HEK293 (cell line): Measurements from ENCODE around the gene SULT1A3.

Experiments used
- KLF10 ChIP-seq: fragments of 450-650 bp; IDR thresholded peaks from 2 replicates; pipeline ENCODE4 v1.5.1; 2018; ENCODE audit warnings: missing biosample characterization, mild to moderate bottlenecking, missing genetic modification characterization
- KLF9 ChIP-seq: fragments of 450-650 bp; formaldehyde crosslinking; IDR thresholded peaks from 2 replicates; pipeline ENCODE4 v1.5.1; 2016; ENCODE audit warnings: missing biosample characterization, missing genetic modification characterization, low read depth
- REPIN1 ChIP-seq: fragments of 450-650 bp; formaldehyde crosslinking; IDR thresholded peaks from 2 replicates; pipeline ENCODE4 v1.5.1; 2017; ENCODE audit warnings: missing biosample characterization, missing genetic modification characterization, low read depth
- SCRT1 ChIP-seq: fragments of 450-650 bp; formaldehyde crosslinking; IDR thresholded peaks from 2 replicates; pipeline ENCODE4 v1.5.1; 2016; ENCODE audit warnings: missing biosample characterization, missing genetic modification characterization, borderline replicate concordance
- SP2 ChIP-seq: fragments of 450-650 bp; formaldehyde crosslinking; IDR thresholded peaks from 2 replicates; pipeline ENCODE4 v1.5.1; 2016; ENCODE audit warnings: missing biosample characterization, missing genetic modification characterization
- WT1 ChIP-seq: fragments of 450-650 bp; formaldehyde crosslinking; IDR thresholded peaks from 2 replicates; pipeline ENCODE4 v1.5.1; 2016; ENCODE audit warnings: missing biosample characterization, missing genetic modification characterization
- ZBTB7A ChIP-seq: fragments of 450-650 bp; formaldehyde crosslinking; IDR thresholded peaks from 2 replicates; pipeline ENCODE4 v1.5.1; 2016; ENCODE audit warnings: low read depth, missing biosample characterization, missing genetic modification characterization
- ZNF112 ChIP-seq: fragments of 450-650 bp; formaldehyde crosslinking; IDR thresholded peaks from 2 replicates; pipeline ENCODE4 v1.5.0; 2017; ENCODE audit warnings: missing biosample characterization, missing genetic modification characterization
- ZNF146 ChIP-seq: fragments of 450-650 bp; formaldehyde crosslinking; IDR thresholded peaks from 2 replicates; pipeline ENCODE4 v1.5.1; 2016; ENCODE audit warnings: missing biosample characterization, missing genetic modification characterization
- ZNF2 ChIP-seq: fragments of 450-650 bp; formaldehyde crosslinking; IDR thresholded peaks from 2 replicates; pipeline ENCODE4 v1.5.1; 2016; ENCODE audit warnings: missing biosample characterization, missing genetic modification characterization
- ZNF211 ChIP-seq: fragments of 450-650 bp; formaldehyde crosslinking; IDR thresholded peaks from 2 replicates; pipeline ENCODE4 v1.5.1; 2016; ENCODE audit warnings: low read depth, missing biosample characterization, missing genetic modification characterization
- ZNF335 ChIP-seq: fragments of 450-650 bp; formaldehyde crosslinking; conservative IDR thresholded peaks from 2 replicates; pipeline ENCODE4 v1.5.1; 2016; ENCODE audit warnings: missing biosample characterization, missing genetic modification characterization
- ZNF341 ChIP-seq: fragments of 450-650 bp; formaldehyde crosslinking; IDR thresholded peaks from 2 replicates; pipeline ENCODE4; 2016; ENCODE audit warnings: low read depth, missing biosample characterization, missing genetic modification characterization
- ZNF404 ChIP-seq: fragments of 450-650 bp; formaldehyde crosslinking; IDR thresholded peaks from 2 replicates; pipeline ENCODE4 v1.5.1; 2017; ENCODE audit warnings: missing biosample characterization, missing genetic modification characterization
- ZNF426 ChIP-seq: fragments of 450-650 bp; formaldehyde crosslinking; IDR thresholded peaks from 2 replicates; pipeline ENCODE4 v1.5.1; 2017; ENCODE audit warnings: missing biosample characterization, missing genetic modification characterization, mild to moderate bottlenecking, inconsistent platforms, moderate library complexity
- ZNF433 ChIP-seq: fragments of 450-650 bp; formaldehyde crosslinking; IDR thresholded peaks from 2 replicates; pipeline ENCODE4 v1.5.1; 2016; ENCODE audit warnings: missing biosample characterization, missing genetic modification characterization, low read depth
- ZNF473 ChIP-seq: fragments of 450-650 bp; formaldehyde crosslinking; IDR thresholded peaks from 2 replicates; pipeline ENCODE4 v1.5.1; 2017; ENCODE audit warnings: missing biosample characterization, missing genetic modification characterization
- ZNF48 ChIP-seq: fragments of 450-650 bp; formaldehyde crosslinking; IDR thresholded peaks from 2 replicates; pipeline ENCODE4 v1.5.1; 2016; ENCODE audit warnings: missing biosample characterization, missing genetic modification characterization
- ZNF530 ChIP-seq: fragments of 450-650 bp; formaldehyde crosslinking; IDR thresholded peaks from 2 replicates; pipeline ENCODE4 v1.5.1; 2016; ENCODE audit warnings: low read depth, missing biosample characterization, missing genetic modification characterization
- ZNF555 ChIP-seq: fragments of 450-650 bp; formaldehyde crosslinking; conservative IDR thresholded peaks from 2 replicates; pipeline ENCODE4 v1.5.1; 2017; ENCODE audit warnings: missing biosample characterization, mild to moderate bottlenecking, missing genetic modification characterization, inconsistent platforms
- ZNF791 ChIP-seq: fragments of 450-650 bp; formaldehyde crosslinking; IDR thresholded peaks from 2 replicates; pipeline ENCODE4 v1.5.1; 2016; ENCODE audit warnings: missing biosample characterization, missing genetic modification characterization
- TF ChIP-seq, protein P1 (sequence below): fragments of 450-650 bp; formaldehyde crosslinking; IDR thresholded peaks from 2 replicates; pipeline ENCODE4 v1.5.1; 2016; ENCODE audit warnings: missing biosample characterization, missing genetic modification characterization
- TF ChIP-seq, protein P2 (sequence below): fragments of 450-650 bp; formaldehyde crosslinking; IDR thresholded peaks from 2 replicates; pipeline ENCODE4 v1.5.1; 2016; ENCODE audit warnings: missing biosample characterization, missing genetic modification characterization, borderline replicate concordance
- TF ChIP-seq, protein P3 (sequence below): fragments of 450-650 bp; formaldehyde crosslinking; IDR thresholded peaks from 2 replicates; pipeline ENCODE4 v1.5.1; 2017; ENCODE audit warnings: missing biosample characterization, missing genetic modification characterization
- TF ChIP-seq, protein P4 (sequence below): fragments of 450-650 bp; formaldehyde crosslinking; IDR thresholded peaks from 2 replicates; pipeline ENCODE4 v1.5.1; 2016; ENCODE audit warnings: missing biosample characterization, missing genetic modification characterization
- TF ChIP-seq, protein P5 (sequence below): fragments of 450-650 bp; formaldehyde crosslinking; IDR thresholded peaks from 2 replicates; pipeline ENCODE4 v1.5.1; 2017; ENCODE audit warnings: missing biosample characterization, mild to moderate bottlenecking, missing genetic modification characterization, moderate library complexity
- TF ChIP-seq, protein P6 (sequence below): fragments of 450-650 bp; formaldehyde crosslinking; IDR thresholded peaks from 2 replicates; pipeline ENCODE4 v1.5.1; 2016; ENCODE audit warnings: missing biosample characterization, missing genetic modification characterization

Gene SULT1A3

DNA sequence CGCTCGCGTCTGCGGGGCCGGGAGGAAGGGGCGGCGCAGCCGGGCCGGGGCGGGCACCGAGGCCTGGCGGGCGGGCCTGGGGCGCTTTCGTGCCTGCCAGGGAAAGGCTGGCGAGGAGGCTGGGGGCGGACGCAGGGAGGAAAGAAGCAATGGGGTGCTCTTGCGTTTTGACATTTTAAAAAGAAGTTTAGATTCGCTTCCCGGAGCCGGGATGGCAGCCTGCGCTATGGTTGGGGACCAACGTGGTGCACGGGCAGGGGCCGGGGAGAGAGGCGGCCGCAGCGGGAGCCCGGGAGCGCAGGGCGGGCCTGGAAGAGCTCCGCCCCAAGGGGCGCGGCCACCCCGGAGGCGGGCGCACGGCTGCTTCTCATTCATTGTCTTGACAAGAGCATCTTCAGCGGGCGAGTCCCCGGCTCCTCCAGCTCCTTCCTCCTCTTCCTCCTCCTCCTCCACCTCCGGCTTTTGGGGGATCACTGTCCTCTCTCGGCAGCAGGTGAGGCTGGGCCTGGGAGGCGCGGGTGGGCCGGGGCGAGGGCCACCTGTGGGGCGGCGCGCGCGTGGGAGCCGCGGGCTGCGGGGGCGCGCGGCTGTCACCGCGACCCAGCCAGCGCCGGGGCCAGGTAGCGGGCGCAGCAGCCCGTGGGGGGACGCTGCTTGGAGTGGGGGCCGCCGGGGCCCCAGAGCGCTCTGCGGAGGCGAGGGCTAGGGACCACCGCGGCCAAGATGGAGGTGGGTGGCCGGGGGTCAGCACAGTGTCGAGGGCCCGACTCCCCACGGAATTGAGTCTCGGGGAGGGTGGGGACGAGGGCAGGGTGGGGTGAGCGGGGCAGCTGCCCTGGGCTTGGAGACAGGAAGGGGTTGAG is 15.6 kb upstream of the SULT1A3 start, which contains the start of gene CORO1A (continued):
- TF ChIP-seq, protein P1, sequence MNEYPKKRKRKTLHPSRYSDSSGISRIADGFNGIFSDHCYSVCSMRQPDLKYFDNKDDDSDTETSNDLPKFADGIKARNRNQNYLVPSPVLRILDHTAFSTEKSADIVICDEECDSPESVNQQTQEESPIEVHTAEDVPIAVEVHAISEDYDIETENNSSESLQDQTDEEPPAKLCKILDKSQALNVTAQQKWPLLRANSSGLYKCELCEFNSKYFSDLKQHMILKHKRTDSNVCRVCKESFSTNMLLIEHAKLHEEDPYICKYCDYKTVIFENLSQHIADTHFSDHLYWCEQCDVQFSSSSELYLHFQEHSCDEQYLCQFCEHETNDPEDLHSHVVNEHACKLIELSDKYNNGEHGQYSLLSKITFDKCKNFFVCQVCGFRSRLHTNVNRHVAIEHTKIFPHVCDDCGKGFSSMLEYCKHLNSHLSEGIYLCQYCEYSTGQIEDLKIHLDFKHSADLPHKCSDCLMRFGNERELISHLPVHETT (tag by site-specific recombination), result no peak
- no peak for TF ChIP-seq ZNF211 (tag by site-specific recombination)
- TF ChIP-seq, protein P2, sequence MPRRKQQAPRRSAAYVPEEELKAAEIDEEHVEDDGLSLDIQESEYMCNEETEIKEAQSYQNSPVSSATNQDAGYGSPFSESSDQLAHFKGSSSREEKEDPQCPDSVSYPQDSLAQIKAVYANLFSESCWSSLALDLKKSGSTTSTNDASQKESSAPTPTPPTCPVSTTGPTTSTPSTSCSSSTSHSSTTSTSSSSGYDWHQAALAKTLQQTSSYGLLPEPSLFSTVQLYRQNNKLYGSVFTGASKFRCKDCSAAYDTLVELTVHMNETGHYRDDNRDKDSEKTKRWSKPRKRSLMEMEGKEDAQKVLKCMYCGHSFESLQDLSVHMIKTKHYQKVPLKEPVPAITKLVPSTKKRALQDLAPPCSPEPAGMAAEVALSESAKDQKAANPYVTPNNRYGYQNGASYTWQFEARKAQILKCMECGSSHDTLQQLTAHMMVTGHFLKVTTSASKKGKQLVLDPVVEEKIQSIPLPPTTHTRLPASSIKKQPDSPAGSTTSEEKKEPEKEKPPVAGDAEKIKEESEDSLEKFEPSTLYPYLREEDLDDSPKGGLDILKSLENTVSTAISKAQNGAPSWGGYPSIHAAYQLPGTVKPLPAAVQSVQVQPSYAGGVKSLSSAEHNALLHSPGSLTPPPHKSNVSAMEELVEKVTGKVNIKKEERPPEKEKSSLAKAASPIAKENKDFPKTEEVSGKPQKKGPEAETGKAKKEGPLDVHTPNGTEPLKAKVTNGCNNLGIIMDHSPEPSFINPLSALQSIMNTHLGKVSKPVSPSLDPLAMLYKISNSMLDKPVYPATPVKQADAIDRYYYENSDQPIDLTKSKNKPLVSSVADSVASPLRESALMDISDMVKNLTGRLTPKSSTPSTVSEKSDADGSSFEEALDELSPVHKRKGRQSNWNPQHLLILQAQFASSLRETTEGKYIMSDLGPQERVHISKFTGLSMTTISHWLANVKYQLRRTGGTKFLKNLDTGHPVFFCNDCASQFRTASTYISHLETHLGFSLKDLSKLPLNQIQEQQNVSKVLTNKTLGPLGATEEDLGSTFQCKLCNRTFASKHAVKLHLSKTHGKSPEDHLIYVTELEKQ (tag by site-specific recombination), result no peak
- TF ChIP-seq ZNF335 (tag by site-specific recombination), result peak; percentile 98
- TF ChIP-seq, protein P3, sequence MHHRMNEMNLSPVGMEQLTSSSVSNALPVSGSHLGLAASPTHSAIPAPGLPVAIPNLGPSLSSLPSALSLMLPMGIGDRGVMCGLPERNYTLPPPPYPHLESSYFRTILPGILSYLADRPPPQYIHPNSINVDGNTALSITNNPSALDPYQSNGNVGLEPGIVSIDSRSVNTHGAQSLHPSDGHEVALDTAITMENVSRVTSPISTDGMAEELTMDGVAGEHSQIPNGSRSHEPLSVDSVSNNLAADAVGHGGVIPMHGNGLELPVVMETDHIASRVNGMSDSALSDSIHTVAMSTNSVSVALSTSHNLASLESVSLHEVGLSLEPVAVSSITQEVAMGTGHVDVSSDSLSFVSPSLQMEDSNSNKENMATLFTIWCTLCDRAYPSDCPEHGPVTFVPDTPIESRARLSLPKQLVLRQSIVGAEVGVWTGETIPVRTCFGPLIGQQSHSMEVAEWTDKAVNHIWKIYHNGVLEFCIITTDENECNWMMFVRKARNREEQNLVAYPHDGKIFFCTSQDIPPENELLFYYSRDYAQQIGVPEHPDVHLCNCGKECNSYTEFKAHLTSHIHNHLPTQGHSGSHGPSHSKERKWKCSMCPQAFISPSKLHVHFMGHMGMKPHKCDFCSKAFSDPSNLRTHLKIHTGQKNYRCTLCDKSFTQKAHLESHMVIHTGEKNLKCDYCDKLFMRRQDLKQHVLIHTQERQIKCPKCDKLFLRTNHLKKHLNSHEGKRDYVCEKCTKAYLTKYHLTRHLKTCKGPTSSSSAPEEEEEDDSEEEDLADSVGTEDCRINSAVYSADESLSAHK (tag by site-specific recombination), result no peak; the same call in 1 of the 2 replicates
- peak; percentile 85 for TF ChIP-seq SP2 (tag by site-specific recombination)
- TF ChIP-seq ZNF341 (tag by site-specific recombination), result no peak
- TF ChIP-seq ZNF2 (tag by site-specific recombination), result no peak
- TF ChIP-seq, protein P4, sequence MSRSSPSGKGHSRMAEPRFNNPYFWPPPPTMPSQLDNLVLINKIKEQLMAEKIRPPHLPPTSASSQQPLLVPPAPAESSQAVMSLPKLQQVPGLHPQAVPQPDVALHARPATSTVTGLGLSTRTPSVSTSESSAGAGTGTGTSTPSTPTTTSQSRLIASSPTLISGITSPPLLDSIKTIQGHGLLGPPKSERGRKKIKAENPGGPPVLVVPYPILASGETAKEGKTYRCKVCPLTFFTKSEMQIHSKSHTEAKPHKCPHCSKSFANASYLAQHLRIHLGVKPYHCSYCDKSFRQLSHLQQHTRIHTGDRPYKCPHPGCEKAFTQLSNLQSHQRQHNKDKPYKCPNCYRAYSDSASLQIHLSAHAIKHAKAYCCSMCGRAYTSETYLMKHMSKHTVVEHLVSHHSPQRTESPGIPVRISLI, result no peak
- TF ChIP-seq ZNF146 (tag by site-specific recombination), result no peak
- TF ChIP-seq ZNF433 (tag by site-specific recombination), result no peak
- TF ChIP-seq, protein P5, sequence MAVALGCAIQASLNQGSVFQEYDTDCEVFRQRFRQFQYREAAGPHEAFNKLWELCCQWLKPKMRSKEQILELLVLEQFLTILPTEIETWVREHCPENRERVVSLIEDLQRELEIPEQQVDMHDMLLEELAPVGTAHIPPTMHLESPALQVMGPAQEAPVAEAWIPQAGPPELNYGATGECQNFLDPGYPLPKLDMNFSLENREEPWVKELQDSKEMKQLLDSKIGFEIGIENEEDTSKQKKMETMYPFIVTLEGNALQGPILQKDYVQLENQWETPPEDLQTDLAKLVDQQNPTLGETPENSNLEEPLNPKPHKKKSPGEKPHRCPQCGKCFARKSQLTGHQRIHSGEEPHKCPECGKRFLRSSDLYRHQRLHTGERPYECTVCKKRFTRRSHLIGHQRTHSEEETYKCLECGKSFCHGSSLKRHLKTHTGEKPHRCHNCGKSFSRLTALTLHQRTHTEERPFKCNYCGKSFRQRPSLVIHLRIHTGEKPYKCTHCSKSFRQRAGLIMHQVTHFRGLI, result no peak
- TF ChIP-seq WT1, result no peak; the same call in 1 of the 2 replicates
- TF ChIP-seq SCRT1, result no peak
- no peak for TF ChIP-seq ZNF404 (tag by site-specific recombination)
- no peak for TF ChIP-seq ZNF555 (tag by site-specific recombination)
- TF ChIP-seq ZNF112 (tag by site-specific recombination), result no peak
- no peak for TF ChIP-seq ZNF473
- no peak for TF ChIP-seq ZBTB7A
- TF ChIP-seq ZNF530, result no peak
- TF ChIP-seq REPIN1 (tag by site-specific recombination), result no peak
- TF ChIP-seq ZNF791, result no peak
- TF ChIP-seq KLF9 (tag by site-specific recombination), result peak; percentile 63
- no peak for TF ChIP-seq ZNF48 (tag by site-specific recombination)
- TF ChIP-seq, protein P6, sequence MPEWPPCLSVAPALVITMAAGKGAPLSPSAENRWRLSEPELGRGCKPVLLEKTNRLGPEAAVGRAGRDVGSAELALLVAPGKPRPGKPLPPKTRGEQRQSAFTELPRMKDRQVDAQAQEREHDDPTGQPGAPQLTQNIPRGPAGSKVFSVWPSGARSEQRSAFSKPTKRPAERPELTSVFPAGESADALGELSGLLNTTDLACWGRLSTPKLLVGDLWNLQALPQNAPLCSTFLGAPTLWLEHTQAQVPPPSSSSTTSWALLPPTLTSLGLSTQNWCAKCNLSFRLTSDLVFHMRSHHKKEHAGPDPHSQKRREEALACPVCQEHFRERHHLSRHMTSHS (tag by site-specific recombination), result no peak
- TF ChIP-seq ZNF426 (tag by site-specific recombination), result no peak
- TF ChIP-seq KLF10 (tag by site-specific recombination), result peak; percentile 52; the same call in 1 of the 2 replicates
